Measurements from ENCODE around the gene CD74.
"Not testable (repeated sequence)": the region's sequence is repeated elsewhere in the genome, so short reads cannot be mapped to it uniquely, and the experiment has no call there.

Gene CD74

DNA sequence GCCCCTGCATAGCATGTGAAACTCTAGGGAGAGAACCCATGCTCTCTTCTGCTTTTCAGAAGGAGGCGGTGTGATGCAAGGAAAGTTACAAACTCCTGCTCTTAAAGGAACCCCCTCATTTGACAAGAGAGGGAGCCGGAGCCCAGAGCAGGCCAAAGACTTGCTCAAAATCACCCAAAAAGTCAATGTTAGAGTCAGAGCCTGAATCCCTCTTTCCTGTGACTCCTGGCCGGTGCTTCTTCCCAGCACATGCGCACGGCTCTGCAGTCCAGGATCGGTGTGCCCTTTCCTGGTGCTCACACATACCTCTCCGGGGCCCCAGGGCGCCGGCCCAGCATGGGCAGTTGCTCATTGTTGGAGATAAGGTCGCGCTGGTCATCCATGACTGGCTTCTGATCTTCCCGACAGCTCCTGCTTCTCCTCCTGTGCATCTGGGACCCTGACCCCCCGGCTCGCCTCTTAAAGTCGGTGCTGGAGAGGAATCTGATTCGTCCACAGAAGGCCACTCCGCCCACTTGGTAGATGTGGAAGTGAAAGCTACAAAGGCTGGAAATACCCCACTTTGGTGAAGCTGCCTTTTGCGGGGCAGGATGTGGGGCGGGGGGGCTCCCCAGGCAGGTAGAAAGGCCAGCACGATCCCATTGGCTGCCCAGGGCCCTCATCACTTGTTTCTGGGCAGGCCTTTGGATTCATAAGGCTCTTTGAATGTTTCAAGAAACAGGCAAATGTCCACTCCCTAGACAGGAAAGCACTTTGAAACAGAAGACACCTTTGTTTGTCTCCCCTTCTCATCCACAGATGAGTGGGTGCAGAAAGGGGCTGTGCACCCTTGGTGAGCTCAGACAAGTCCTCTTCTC, at the start of gene CD74:
Gene CD74 (minus strand): TSS at position 592 of the 857 bp plus-strand sequence. CDS start 161 bp downstream, at position 431.
- peak; percentile 97 to 98 for DNase-seq

DNA sequence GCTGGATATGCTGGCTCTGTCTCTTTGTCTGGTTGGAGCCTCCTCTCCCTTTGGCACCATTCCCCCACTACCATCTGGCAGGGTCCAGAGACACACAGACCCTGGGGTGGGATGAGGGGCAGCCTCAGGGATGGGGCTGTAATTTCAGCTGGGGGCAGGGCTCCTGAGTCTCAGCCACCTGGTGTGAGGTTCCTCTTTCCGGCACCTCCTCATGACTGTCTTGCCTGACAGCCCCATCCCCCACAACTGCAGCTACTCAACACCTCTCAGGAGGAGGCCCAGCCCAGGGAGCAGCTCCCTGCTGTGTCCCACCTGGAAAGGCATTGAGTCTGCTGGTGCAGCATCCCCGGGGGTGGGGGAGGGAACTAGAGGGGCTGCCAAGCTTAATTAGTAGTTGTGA, 48.5 kb upstream of the CD74 start:
- DNase-seq: peak in 1 of 2 donors; percentile 59

GRCh38 chr5:150460781-150461180, 48.1 kb upstream of the CD74 start:
- DNase-seq: no peak

DNA sequence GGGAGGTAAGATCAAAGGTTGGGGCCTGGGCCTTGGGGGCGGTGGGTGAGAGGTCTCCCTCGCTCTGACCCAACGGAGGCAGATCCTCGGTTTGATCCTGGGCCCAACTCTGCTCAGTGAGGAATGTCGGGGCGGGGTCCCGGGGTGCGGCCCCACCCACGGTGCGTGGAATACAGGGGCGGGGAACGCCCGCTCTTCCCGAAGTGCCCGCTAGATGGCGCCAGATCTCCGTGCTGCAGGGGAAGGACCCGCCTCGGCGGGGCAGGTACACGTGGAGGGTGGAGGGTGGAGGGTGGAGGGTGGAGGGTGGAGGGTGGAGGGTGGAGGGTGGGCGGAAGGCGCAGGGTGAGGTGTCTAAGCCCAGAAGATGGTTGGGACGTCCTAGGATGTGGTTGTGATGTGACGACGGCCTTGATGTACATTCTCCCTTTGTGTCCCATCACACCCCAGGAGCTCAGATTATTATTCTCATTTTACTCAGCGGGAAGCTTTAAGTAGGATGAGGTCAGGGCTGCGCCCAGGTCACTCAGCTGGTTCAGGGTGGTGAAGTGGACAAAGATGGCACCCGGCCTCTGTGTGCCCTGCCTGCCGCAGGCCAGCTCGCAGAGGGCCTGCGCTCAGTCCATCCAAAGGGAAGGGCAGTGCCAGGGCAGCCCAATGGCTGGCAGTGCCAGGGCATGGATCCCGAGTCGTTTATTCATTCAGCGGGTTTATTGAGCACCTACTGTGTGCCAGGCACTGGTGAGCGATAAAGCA, 46.3 kb upstream of the CD74 start:
- peak; percentile 83 to 87 for DNase-seq

DNA sequence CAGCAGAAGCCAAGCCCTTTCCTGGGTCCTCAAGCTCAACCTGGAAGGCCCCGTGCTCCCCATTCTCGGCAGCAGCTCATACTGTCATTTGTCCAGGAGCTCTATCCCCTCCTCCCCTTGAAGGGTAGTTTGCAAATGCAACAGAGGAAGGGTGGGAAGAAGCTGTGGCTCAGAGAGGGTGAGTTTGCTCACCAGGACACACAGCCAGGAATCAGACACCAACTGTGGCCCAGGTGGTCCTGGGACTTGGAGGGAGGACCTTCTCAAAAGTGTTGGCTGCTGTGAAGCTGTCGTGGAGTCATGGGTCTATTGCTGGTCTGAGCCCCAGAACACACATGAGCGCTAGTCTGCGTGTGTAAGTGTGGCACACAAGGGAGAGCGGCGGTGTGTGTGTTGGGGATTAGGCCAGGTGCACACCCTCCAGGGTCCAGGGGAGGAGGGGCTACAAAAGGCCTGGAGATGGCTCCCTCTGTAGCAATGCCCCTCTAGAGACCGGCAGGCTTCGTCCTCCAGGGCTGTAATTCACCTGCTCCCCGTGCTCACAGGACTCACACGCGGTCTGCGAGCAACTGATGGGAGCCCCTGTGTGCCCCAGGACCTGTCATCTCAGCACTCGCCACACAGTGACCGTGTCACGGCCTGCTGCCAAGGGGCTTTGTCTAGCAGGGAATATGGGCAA, 45.0 kb upstream of the CD74 start:
- no peak for DNase-seq

DNA sequence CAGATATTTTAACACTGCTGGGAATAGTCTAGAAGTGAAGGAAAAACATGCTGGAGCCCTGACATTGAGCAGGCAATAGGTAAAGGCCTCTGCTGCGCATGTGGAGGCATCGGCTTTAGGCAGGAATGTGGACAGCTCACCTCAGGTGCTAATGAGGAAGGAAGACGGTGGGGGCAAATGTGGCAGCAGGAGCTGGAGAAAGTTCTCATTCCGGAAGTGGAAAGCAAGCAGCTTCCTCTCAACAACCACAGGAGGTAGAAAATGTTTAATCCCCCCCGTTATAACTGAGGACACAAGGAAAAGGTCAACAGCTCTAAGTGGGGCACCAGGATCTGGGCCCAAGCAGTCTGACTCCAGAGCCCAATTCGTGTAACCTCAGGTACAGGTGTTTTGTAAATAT, 44.4 kb upstream of the CD74 start:
- no peak for DNase-seq

DNA sequence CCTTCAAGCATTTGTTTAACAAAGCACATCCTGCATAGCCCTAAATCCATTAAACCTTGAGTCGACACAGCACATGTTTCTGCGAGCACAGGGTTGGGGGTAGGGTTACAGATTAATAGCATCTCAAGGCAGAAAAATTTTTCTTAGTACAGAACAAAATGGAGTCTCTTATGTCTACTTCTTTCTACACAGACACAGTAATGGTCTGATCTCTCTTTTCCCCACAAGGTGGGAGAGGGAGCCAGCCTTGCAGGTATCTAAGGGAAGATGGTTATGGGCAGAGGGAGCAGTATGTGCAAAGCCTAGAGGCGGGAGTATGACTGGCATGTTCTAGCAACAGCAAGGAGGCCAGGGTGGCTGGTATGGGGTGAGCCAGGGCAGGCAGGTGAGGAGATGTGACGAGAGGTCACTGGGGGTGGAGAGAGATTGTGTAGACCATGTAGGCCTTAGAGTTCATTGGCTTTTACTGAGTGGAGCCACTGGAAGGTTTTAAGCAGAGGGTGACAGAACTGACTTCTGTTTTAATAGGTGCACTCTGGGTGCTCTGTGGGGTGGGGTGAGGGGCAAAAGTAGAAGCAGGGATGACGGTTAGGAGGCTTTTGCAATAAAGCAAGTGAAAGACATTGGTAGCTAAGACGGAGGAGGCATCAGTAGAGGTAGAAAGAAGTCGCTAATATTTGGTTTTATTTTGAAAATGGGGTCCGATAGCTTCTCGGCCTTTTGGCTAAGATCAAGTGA, 42.0 kb upstream of the CD74 start:
- no peak for DNase-seq

- not testable (repeated sequence) for DNase-seq
These were observed 41.3 kb upstream of the CD74 start for GRCh38 chr5:150454027-150454426.

DNA sequence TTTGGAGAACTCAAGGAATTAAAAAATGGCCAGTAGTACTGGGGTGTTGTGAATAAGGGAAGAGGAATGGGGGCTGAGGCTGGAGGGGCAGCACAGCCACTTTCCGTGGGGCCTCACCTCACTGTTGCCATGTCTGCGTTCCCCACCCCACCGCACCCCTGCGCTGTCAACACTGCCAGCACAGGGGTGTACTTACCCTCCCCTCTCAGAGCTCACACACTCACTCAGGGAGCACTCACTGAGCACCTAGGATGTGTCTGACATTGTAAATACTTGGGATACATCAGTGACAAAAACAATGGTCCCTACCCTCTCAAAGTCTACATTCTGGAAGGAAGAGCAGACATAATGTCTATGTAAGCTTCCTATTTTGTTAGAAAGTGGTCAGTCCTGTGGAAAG, 40.2 kb upstream of the CD74 start:
- no peak for DNase-seq

DNA sequence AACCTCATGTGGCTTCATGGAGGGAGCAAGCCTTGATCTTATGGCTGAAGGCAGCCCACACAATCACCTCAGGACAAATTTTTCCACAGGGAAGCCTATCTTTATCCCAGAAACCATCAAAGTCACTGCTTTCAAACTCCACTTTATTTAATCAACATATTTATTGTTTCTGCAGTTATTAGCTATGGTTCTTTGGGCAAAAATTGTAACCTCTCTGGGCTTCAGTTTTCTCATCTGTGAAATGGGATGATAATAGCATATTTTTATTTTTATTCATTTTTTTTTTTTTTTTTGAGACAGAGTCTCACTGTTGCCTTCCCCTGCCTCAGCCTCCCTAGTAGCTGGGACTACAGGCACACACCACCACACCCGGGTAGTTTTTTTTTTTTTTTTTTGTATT, 38.9 kb upstream of the CD74 start:
- DNase-seq: no peak

DNA sequence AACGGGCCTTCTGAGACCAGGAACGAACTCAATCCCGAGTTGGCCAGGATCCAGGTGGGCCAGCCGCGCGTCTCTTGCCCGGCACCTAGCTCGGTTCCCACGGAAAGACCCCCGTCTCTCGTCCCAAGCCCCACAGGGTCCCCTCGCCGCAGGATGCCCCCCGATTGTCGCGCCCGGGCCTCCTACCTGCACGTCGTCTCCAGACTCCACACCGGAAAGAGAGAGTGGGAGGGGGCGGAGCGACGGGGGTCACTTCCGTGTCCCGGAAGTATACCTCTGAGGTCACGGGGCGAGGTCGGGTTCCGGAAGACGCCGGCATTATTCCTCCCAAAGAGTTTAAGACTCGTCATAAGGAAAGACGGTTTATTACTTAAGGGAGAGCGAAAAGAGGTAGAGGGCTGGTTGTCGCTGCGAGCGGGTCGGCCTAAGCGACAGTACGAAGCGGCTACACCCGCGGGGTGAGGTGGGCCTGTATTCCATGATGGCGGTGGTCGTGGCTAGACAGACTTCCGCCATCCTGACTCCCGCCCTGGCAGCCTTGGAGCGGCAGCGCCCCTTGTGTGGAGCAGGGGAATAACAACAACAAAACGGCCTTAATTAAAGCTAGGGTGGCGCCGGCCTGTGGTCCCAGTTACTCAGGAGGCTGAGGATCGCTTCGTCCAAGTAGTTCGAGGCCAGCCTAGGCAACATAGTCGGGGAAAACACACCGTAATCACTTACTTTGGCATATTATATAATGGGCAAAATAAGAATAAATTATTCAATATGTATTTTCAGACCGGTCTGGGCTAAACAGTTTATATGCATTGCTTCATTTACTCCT, 37.0 kb upstream of the CD74 start, which contains the start of gene RPS14:
Gene RPS14 (minus strand): TSS at position 223 of the 823 bp plus-strand sequence. CDS start 2,006 bp downstream, outside the sequence.
- DNase-seq: peak; percentile 93

GRCh38 chr5:150448952-150449516, 36.3 kb upstream of the CD74 start:
- no peak for DNase-seq

DNA sequence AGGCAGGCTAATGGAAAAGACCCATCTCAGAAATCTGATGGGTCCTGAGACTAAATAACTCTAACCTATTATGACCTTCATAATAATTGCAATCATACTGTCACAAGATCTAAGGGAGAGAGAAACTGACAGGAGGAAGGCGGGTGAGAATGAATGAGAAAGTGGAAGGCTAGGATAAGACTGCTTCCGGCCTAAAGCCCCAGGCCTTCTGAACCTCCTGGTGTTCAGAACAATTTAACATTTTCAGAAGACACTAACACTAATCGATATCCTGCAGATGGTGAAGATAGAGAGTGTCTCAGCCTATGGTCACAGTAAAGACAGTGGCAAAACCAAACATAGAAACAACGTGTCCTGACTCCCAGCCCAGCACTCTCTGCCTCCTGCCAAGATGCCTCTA, 35.6 kb upstream of the CD74 start:
- DNase-seq: no peak

DNA sequence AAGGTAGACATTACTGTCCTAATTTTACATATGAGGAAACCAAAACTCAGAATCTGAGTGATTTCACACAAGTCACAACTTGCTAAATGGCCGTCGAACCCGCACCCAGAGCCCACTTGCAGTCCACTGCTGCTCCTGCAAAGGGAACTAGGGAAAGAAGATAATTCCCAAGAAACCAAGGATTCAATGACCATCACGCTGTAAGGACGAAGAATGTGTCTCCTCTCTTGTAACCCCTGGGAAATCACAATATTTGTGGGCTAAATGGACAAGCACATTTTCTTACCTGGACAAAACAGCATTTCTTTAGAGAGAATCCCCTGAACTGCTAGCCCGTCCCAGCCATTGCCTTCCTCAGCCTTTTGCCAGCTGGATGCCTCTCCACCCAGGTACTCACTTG, 34.5 kb upstream of the CD74 start:
- no peak for DNase-seq

DNA sequence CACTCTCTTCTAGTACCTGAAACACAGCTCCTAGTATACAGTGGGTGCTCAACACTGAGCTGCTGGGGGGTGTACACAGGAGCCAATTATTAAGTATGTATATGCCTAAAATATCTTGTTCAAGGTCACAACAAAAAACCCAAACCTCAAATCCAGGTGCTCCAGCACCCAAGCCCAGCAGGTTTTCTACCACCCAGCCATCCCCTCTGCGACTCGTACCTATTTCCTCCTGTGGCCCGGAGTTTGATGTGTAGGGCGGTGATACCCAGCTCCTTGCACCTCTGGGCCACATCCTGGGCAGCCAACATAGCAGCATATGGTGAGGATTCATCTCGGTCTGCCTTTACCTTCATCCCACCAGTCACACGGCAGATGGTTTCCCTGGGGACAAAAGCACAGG, 33.9 kb upstream of the CD74 start:
- DNase-seq: no peak

GRCh38 chr5:150446088-150446487, 33.4 kb upstream of the CD74 start:
- no peak for DNase-seq

GRCh38 chr5:150444770-150445169, 32.1 kb upstream of the CD74 start:
- no peak for DNase-seq

DNA sequence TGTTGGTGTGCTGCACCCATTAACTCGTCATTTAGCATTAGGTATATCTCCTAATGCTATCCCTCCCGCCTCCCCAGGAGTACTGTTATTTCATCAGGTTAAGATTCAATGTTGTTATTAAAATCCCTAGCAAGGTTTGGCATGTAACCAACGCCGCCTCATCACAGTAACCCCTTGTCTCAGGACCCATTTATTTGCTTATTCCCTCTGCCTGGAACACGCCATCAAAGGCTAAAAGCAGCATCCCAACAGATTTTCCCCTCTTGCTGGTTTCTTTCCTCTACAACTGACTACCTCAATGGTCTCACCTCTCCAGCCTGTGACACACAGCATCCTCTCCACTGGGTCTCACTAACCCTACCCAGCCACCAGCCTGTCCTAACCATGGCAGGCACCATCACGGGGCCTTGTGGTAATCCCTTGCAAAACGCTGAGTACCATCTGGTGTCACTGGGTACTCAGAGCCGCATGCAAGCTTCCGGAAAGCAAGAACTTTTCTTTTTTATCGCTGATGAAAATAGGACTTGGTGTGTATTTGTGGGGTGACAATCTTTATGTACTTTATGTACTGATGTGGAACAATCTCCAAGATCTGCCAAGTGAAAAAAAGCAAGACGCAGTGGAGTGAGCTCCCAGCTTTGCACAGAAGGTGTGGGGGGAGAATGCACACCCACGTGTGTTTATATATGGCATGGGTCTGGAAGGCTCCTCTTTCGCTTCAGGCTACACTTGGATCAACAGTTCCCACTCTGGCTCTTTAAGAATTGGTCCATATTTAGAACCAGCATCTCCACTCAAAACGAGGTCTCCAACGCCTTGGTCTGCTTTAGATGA, 30.7 kb upstream of the CD74 start:
- no peak for DNase-seq

DNA sequence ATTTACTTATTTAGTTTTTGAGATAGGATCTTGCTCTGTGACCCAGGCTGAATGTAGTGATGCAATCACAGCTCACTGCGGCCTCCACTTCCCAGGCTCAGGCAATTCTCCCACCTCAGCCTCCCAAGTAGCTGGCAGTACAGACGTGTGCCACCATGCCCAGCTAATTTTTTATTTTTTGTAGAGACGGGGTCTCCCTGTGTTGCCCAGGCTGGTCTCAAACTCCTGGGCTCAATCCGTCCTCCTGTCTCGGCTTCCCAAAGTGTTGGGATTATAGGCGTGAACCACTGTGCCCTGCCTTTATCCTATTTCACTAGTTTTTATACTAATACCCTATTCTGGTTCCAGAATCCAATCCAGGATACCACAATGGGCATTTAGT, 30.0 kb upstream of the CD74 start:
- no peak for DNase-seq
